Activated CD4-positive, alpha-beta T cell treated with anti-CD3 and anti-CD28 coated beads, Interleukin-2, amount 50 U/mL, for 16 hours (primary cell): ENCODE data around the gene VWA8.
"Not testable (repeated sequence)": the region's sequence is repeated elsewhere in the genome, so short reads cannot be mapped to it uniquely, and the experiment has no call there.

Source experiments
- DNase-seq: peaks from one replicate; pipeline ENCODE4 v3.0.0-alpha.2; 2020

VWA8 gene

GRCh38 chr13:41639237-41639904 lies 321.5 kb downstream of the VWA8 start:
- no peak for DNase-seq

GRCh38 chr13:41637586-41637985 lies 323.3 kb downstream of the VWA8 start:
- no peak for DNase-seq

DNA sequence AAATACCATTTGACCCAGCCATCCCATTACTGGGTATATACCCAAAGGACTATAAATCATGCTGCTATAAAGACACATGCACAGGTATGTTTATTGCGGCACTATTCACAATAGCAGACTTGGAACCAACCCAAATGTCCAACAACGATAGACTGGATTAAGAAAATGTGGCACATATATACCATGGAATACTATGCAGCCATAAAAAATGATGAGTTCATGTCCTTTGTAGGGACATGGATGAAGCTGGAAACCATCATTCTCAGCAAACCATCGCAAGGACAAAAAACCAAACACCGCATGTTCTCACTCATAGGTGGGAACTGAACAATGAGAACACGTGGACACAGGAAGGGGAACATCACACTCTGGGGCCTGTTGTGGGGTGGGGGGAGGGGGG lies 323.9 kb downstream of the VWA8 start:
- DNase-seq: not testable (repeated sequence)

- not testable (repeated sequence) for DNase-seq
Observed at GRCh38 chr13:41636590-41636989, 324.3 kb downstream of the VWA8 start.

DNA sequence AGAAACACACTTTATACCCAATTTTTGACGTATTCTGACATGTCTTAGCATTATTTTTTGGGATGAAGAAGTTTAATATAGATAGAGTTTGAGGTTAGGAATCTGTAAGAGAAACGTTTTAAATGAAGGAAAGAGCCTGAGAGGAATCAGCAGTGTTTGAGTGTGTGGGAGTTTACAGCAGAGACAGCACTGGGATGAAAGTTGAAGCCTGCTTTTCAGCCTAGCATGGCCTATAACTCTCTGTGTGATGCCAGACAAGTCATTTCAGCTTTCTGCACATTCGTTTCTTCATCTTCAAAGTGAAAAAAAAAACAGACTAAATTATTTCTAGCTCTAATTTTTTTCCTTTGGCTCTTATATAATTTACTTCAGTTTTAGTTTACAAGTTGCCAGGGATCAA lies 326.5 kb downstream of the VWA8 start:
- no peak for DNase-seq

DNA sequence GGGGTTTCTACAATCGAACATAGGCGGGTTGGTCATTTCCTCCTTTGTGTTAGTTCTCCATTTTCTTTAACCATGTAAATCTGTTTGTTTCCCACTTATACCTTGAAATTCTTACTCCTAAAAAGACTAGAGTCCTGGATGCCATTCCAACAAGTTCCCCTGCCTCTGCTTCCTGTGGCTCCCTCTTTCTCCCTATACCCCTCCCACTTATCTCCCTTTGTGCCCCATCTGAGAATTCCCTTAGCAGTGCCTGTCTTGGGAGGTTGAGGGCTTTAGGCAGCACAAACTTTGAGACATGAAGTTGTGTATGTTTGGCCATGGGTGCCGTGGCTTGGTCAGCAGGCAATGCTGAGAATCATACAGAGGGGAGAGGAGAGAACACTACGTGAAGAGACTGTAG lies 327.1 kb downstream of the VWA8 start:
- DNase-seq: no peak

GRCh38 chr13:41631296-41631965 lies 329.5 kb downstream of the VWA8 start:
- no peak for DNase-seq

- no peak for DNase-seq
Observed at GRCh38 chr13:41627425-41627824, 333.5 kb downstream of the VWA8 start.

- DNase-seq: no peak
Observed at GRCh38 chr13:41624041-41624440, 336.9 kb downstream of the VWA8 start.

GRCh38 chr13:41622432-41623429 lies 338.2 kb downstream of the VWA8 start:
- no peak for DNase-seq

DNA sequence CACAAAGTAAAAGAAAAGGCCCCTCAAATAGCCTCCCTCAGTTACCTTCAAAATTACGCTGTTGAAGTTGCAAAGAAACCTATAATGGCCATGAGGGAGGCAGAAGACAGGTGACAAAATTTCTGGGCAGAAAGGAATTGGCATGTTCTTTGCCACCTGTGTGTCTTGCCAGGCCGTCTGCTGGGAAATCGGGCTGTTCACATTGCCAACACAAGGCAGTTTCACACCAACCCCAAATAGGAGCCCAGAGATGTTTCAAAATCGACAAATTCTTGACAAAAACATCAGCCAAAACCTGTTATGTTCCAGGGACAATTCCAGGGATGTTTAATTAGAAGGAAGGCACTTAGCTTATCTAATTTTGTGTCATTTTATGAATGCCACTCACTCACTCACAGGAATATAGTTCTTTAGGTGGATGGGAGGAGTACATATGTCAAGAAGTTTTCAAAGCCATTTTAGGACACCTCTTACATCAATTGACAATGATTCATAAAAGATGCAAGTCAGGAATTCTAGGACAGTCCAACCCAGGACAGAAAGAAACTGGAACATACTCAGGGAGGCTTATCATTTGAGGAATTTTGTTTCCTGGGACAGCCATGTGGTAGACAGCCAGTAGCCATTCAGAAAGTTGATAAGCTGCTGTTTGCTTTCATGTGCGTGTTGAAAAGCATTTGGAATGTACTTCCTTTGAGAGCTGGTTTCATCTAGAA lies 339.0 kb downstream of the VWA8 start:
- no peak for DNase-seq

DNA sequence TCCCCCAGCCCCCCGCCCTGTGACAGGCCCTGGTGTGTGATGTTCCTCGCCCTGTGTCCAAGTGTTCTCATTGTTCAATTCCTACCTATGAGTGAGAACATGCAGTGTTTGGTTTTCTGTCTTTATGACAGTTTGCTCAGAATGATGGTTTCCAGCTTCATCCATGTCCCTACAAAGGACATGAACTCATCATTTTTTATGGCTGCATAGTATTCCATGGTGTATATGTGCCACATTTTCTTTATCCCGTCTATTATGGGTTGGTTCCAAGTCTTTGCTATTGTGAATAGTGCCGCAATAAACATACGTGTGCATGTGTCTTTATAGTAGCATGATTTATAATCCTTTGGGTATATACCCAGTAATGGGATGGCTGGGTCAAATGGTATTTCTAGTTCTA lies 343.3 kb downstream of the VWA8 start:
- not testable (repeated sequence) for DNase-seq

DNA sequence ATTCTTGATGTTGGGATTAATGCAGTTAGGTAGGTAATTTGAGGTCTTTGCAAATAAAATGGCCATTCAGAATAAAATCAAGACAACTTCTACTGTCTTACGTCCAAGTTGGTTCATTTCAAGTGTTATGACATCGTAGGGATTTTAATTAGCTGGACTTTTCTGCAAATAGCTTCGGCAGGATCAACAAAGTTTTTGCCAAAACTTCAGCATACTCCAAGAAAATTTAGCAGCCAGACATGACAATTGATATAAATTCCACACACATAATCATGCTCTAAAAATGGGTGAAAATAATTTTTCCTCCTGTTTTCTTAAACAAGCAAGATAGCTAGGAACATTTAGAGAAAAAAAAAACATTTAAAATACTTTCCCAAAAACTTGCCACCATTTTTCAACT lies 344.8 kb downstream of the VWA8 start:
- DNase-seq: no peak

GRCh38 chr13:41615528-41615855 lies 345.4 kb downstream of the VWA8 start:
- DNase-seq: no peak

DNA sequence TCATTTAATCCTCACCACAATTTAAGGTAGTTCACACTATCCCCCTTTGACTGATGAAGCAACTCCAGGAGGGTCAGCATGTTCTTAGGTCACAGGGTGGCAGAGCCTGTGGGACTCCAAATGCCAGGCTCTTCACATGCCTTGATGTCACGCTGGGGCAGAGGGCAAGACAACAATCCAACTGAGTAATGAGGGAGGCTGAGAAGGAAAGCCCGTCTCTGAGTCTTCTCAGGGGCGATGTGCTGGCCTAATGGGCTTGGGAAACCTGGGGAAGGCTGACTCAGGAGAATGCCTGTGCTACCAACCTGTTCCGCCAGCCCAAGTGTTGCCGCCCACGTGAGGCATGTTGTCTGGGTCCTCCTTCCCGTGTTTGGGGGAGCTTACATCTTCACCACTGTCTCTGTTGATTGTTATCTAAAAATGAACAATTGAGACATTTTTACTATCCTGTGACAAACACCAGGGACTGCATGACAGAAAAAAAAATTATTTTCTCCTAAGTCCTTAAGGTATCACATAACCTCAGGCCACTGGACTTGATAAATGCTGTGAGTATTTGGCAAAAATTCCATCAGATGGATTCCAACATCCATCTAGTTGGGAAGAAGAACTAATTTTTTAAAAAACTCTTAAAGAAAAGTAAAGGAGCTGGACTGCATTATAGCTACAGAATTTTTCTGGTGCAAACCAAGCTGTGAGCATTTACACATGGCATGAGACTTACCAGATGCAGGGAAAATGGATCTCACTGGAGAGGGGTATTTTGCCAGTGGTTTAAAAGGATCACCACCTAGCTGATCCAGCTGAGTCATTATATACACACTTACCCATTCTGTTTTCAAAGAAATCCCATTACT lies 346.0 kb downstream of the VWA8 start:
- no peak for DNase-seq

DNA sequence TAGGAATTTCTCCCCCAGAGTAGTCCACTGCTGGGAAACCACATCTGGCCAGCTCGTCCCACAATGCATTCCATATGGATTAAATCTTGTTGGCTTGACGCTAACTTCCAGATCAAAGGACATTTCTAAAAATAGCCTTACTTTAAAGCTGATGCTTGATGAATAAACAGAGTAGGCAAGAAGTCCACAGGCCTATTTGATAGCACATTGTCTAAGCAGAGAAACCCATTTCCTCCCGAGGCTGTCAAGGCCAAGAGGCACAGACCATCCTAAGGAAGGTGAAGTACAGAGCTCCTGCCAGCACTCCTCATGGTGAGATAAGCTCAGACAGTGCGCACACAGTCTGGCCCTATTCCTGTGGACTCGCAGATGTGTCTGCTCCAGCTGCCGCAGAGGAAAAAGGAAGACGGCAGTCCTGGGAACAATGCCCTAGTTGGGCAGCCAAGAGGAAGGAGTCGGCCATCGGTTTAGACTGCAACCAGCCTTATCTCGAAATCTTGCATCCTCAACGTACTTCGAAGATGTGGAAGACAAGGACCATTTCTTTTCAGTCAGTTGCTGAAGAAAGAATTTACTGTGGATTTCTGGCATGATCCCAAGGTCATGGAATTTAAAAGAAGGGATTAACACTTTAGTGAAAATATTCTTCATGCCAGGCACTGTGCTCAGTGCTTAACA lies 346.8 kb downstream of the VWA8 start:
- no peak for DNase-seq

GRCh38 chr13:41613471-41613870 lies 347.4 kb downstream of the VWA8 start:
- no peak for DNase-seq

DNA sequence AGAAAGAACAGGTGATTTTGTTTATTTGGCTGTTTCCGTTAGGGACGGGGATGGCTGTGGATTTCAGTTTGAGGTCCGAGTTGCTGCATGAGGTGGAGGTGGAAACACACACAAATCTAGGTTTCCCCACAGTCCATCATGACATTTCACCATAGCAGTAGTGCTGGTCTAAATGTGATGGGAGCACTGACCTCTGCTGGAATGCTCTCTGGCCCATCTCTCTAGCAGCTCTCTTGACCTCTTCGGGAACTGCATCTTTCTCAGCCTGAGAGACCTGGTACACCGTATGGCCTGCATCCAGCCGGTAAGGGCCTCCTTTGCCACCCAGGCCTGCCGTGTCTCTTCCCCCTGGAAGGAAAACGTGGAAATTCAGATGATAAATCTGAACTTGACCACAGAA lies 349.5 kb downstream of the VWA8 start:
- DNase-seq: no peak

DNA sequence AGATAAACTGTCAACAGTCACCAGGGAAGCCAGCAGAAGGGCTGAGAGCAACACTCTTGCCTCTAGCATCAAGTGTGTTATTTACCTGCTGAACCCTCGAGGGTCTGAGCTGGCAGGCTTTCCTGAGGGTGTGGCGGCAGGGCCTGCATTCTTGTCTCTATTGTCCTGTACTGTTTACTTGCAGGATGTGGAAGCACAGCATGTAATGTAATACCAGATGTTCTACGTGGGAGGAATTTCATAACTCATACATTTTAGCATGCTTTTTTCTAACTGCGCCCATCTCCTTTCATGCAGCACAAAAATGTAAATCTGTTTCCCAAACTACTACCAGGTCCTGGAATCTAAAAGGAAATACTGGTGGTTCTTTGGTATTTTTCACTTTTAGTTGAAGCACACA lies 350.5 kb downstream of the VWA8 start:
- no peak for DNase-seq

GRCh38 chr13:41609828-41610227 lies 351.1 kb downstream of the VWA8 start:
- DNase-seq: no peak

DNA sequence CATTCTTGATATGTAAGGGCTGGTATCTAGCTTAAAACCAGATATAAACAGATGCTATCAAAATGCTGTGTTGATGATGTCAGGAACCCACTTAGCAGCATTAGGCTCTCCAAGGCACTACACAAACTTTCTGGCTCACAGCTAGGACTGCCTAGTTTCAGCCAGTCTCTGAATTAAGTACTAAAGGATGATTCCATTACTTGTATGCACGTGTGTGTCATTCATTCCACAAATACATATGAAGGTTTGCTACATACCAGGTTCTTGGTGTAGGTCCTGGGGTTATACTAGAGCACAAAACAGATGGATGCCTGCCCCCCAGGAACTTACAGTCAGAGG lies 352.1 kb downstream of the VWA8 start:
- no peak for DNase-seq
